ENCODE measurements around the gene SSR4.

The SSR4 gene

DNA sequence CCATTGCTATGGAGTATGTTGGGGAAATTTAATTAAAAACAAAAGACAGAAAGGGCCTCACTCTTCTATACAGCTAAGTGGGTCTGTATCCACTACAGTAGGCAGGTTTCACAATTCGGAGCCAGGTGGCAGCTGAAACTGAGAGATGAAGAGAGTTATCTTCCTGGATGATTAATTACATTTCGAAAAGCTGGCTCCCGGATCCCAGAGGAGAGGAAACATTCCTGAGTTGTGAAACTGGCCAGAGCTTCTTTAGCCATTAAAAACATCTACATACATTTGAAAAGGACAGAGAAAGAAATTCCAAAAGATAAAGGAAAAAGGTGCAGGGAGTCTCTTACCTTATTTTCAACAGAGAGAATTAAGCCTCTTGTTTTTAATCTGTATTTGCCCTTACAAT, 51.4 kb downstream of the SSR4 start:
- Histone ChIP-seq H2AFZ (ENCODE audit: low read length) (no peak overlapping the region), H3K9ac (ENCODE audit: low read length) (no peak overlapping the region), H3K79me2 (ENCODE audit: insufficient read depth, low read length) (no peaks in the 10 kb centered on the region), H3K27ac (ENCODE audit: low read depth, low read length, poor library complexity, severe bottlenecking) (no peak overlapping the region), H3K4me2 (ENCODE audit: low read length) (no peak overlapping the region), H3K36me3 (ENCODE audit: insufficient read depth, low read length) (no peaks in the 10 kb centered on the region), H3K9me3 (ENCODE audit: low read length) (no peaks in the 10 kb centered on the region), H3K27me3 (ENCODE audit: insufficient read depth, low read length) (no peaks in the 10 kb centered on the region), H3K4me3 (ENCODE audit: low read depth, low read length, poor library complexity, severe bottlenecking) (no peak overlapping the region), H3F3A (ENCODE audit: insufficient read depth, low read length) (no peaks in the 10 kb centered on the region), H3K4me1 (ENCODE audit: insufficient read depth, low read length, severe bottlenecking) (no peaks in the 10 kb centered on the region), H3K9me2 (ENCODE audit: low read depth, low read length) (no peaks in the 10 kb centered on the region), H4K20me1 (ENCODE audit: insufficient read depth, low read length) (no peaks in the 10 kb centered on the region)
- TF ChIP-seq, protein P1, sequence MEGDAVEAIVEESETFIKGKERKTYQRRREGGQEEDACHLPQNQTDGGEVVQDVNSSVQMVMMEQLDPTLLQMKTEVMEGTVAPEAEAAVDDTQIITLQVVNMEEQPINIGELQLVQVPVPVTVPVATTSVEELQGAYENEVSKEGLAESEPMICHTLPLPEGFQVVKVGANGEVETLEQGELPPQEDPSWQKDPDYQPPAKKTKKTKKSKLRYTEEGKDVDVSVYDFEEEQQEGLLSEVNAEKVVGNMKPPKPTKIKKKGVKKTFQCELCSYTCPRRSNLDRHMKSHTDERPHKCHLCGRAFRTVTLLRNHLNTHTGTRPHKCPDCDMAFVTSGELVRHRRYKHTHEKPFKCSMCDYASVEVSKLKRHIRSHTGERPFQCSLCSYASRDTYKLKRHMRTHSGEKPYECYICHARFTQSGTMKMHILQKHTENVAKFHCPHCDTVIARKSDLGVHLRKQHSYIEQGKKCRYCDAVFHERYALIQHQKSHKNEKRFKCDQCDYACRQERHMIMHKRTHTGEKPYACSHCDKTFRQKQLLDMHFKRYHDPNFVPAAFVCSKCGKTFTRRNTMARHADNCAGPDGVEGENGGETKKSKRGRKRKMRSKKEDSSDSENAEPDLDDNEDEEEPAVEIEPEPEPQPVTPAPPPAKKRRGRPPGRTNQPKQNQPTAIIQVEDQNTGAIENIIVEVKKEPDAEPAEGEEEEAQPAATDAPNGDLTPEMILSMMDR (IDR thresholded peaks at IDR 0.05; ENCODE audit: low read length) = no peak
